Panc1 (cell line): ENCODE results near the gene RWDD1. TPM values are rescaled to one million over a fixed set of nuclear protein-coding genes. Genes with fewer than 3 reads are reported as not detected.

Experiments
- ATAC-seq: fragments of 200-7000 bp; cut with Tn5 transposase; 2 replicates; pipeline ENCODE4 v1.9.1; 2020; ENCODE audit warnings: mild to moderate bottlenecking, moderate library complexity
- BruUV-seq: library from RNA; stranded (reverse); fragments of 400-500 nt; replicated peaks from 2 replicates; lab custom pipeline; 2021; lab: Mats Ljungman, UMichigan
- CTCF ChIA-PET: fragments of 300-600 bp; sonication (Branson Sonifier 250); formaldehyde crosslinking; loops from one replicate; lab custom pipeline; 2022; ENCODE audit warnings: antibody characterized with exemption; lab: Charles Lee
- POLR2A ChIA-PET: fragments of 300-600 bp; sonication (Branson Sonifier 250); formaldehyde crosslinking; loops from one replicate; lab custom pipeline; 2022; ENCODE audit warnings: antibody characterized with exemption; lab: Charles Lee
- DNase-seq: peaks from one replicate; pipeline ENCODE4 v3.0.0-alpha.2; 2010; ENCODE audit warnings: low read depth, low spot score
- H3K27ac ChIP-seq: 2 replicates; pipeline ENCODE4 v1.5.1; 2011; ENCODE audit warnings: mild to moderate bottlenecking, low read length, inconsistent platforms
- H3K27me3 ChIP-seq: fragments of 200-500 bp; sonication (Bioruptor generic); 2 replicates; pipeline ENCODE4 v1.6.0; 2014; ENCODE audit warnings: low read length, inconsistent platforms; ENCODE audit not compliant: control insufficient read depth, insufficient read depth
- H3K36me3 ChIP-seq: fragments of 200-500 bp; sonication (Bioruptor generic); 2 replicates; pipeline ENCODE4 v1.5.1; 2014; ENCODE audit warnings: inconsistent platforms, mild to moderate bottlenecking, low read length, moderate library complexity; ENCODE audit not compliant: control insufficient read depth, insufficient read depth
- H3K4me1 ChIP-seq: 2 replicates; pipeline ENCODE4 v1.5.1; 2011; ENCODE audit warnings: inconsistent platforms, mild to moderate bottlenecking, low read length, moderate library complexity; ENCODE audit not compliant: control insufficient read depth, insufficient read depth
- H3K4me3 ChIP-seq, 2 experiments: 2 replicates each; pipeline ENCODE4 v1.5.1; 2011 to 2012; ENCODE audit warnings: low read depth in 2 of 2, low read length in 2 of 2, mild to moderate bottlenecking in 2 of 2, inconsistent platforms in 1 of 2, moderate library complexity in 1 of 2
- H3K9me3 ChIP-seq: fragments of 200-500 bp; sonication (Bioruptor generic); 2 replicates; pipeline ENCODE4 v1.5.1; 2014; ENCODE audit warnings: low read depth, mild to moderate bottlenecking, inconsistent platforms, low read length, moderate library complexity; ENCODE audit not compliant: control insufficient read depth, insufficient read depth
- POLR2AphosphoS5 ChIP-seq: IDR thresholded peaks from 2 replicates; pipeline ENCODE4 v1.6.1; 2012; ENCODE audit warnings: mild to moderate bottlenecking, low read depth, low read length, moderate library complexity
- SIN3A ChIP-seq: IDR thresholded peaks from 2 replicates; pipeline ENCODE4 v1.6.1; 2012; ENCODE audit warnings: low read depth, mild to moderate bottlenecking, low read length, moderate library complexity, borderline replicate concordance; ENCODE audit not compliant: insufficient read depth
- TCF7L2 ChIP-seq: IDR thresholded peaks from 2 replicates; pipeline ENCODE4 v1.6.1; 2011; ENCODE audit warnings: mild to moderate bottlenecking, low read depth, low read length, inconsistent platforms
- in situ Hi-C: cut with HindIII; loops from 2 replicates; pipeline ENCODE4 v1.10.0; 2016; ENCODE audit warnings: low sequenced_read_pairs, low pct_unique_long_range_greater_than_20kb
- intact Hi-C: fragments of 100-400 bp; cut with micrococcal nuclease; formaldehyde crosslinking; loops from one replicate; pipeline ENCODE4 v1.10.0; 2022; ENCODE audit not compliant: unreplicated experiment
- total RNA-seq: library from RNA; stranded (reverse); gene quantifications from one replicate; pipeline ENCODE4 v1.2.1, GENCODE V29; 2021; ENCODE audit not compliant: unreplicated experiment
- TF ChIP-seq, protein P1 (sequence below), 2 experiments: IDR thresholded peaks; 2 replicates each; pipeline ENCODE4 v1.6.1; 2011 to 2012; ENCODE audit warnings: low read depth in 2 of 2, control low read depth in 1 of 2, low read length in 1 of 2, mild to moderate bottlenecking in 1 of 2, moderate library complexity in 1 of 2; ENCODE audit not compliant: insufficient read depth in 1 of 2
- TF ChIP-seq, protein P2 (sequence below): fragments of 450-650 bp; IDR thresholded peaks from 2 replicates; pipeline ENCODE4 v1.5.1; 2017; ENCODE audit warnings: mild to moderate bottlenecking

Gene RWDD1
- total RNA-seq, 1 experiment from 2014 or later: 68.0 TPM

DNA sequence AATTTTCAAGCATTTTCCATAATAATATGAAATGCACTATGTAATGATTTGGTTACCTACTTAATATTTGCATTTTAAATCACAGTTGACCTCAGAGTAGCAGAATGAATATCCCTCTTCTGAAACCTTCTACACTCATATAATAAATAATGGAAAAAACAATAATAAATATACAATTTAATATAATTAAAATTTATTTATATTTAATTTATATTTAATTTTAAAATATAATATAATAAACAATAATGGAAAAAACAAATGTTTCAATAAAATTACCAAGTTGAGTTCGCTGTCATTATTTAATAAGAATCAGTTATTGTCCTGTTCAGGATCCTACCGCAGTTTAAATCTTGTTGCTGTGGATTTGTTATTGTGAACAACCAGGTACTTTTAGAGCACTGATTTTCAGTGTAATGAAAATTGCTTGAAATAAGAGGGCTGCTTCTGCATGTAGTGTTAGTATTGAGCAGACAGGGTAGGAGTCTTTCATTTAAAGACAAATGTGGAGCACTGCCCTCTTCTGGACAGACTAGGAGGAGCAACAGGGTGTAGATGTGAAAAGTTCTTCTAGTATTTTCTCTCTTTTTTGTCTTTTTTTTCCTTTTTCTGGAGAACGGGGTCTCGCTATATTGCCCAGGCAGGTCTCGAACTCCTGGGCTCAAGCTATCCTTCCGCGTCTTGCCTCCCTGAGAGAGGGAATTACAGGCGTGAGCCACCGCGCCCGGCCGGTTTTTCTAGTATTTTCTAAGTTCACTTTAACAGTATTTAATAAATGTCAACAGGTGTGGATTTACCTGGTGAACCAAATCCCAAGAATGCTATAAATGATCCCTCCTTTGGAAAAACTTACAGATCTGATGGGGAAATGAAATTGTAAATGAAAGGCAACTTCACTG is 39.4 kb upstream of the RWDD1 start:
- no peaks in the 10 kb centered on the region for H3K4me1 ChIP-seq
- DNase-seq (peak; percentile 52), ATAC-seq (peak; percentile 90)
- in situ Hi-C loops (no loop called here), intact Hi-C loops (loop anchor here (1.0 kb wide), 1 partner anchor 245 kb away; no protein-coding TSS in a partner anchor)
- POLR2A ChIA-PET: no interaction called here
- H3K36me3 ChIP-seq: no peaks in the 10 kb centered on the region
- CTCF ChIA-PET: interaction anchor here (0.5 to 2.0 kb wide), 2 partner anchors 213 to 244 kb away, joined by 5 to 13 read pairs; no protein-coding TSS in a partner anchor
- TF ChIP-seq, protein P1, sequence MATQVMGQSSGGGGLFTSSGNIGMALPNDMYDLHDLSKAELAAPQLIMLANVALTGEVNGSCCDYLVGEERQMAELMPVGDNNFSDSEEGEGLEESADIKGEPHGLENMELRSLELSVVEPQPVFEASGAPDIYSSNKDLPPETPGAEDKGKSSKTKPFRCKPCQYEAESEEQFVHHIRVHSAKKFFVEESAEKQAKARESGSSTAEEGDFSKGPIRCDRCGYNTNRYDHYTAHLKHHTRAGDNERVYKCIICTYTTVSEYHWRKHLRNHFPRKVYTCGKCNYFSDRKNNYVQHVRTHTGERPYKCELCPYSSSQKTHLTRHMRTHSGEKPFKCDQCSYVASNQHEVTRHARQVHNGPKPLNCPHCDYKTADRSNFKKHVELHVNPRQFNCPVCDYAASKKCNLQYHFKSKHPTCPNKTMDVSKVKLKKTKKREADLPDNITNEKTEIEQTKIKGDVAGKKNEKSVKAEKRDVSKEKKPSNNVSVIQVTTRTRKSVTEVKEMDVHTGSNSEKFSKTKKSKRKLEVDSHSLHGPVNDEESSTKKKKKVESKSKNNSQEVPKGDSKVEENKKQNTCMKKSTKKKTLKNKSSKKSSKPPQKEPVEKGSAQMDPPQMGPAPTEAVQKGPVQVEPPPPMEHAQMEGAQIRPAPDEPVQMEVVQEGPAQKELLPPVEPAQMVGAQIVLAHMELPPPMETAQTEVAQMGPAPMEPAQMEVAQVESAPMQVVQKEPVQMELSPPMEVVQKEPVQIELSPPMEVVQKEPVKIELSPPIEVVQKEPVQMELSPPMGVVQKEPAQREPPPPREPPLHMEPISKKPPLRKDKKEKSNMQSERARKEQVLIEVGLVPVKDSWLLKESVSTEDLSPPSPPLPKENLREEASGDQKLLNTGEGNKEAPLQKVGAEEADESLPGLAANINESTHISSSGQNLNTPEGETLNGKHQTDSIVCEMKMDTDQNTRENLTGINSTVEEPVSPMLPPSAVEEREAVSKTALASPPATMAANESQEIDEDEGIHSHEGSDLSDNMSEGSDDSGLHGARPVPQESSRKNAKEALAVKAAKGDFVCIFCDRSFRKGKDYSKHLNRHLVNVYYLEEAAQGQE (IDR thresholded peaks at IDR 0.05; ENCODE audit: insufficient read depth in 1 of 2, low read depth in 2 of 2, low read length in 1 of 2): no peak
- TF ChIP-seq, protein P2, sequence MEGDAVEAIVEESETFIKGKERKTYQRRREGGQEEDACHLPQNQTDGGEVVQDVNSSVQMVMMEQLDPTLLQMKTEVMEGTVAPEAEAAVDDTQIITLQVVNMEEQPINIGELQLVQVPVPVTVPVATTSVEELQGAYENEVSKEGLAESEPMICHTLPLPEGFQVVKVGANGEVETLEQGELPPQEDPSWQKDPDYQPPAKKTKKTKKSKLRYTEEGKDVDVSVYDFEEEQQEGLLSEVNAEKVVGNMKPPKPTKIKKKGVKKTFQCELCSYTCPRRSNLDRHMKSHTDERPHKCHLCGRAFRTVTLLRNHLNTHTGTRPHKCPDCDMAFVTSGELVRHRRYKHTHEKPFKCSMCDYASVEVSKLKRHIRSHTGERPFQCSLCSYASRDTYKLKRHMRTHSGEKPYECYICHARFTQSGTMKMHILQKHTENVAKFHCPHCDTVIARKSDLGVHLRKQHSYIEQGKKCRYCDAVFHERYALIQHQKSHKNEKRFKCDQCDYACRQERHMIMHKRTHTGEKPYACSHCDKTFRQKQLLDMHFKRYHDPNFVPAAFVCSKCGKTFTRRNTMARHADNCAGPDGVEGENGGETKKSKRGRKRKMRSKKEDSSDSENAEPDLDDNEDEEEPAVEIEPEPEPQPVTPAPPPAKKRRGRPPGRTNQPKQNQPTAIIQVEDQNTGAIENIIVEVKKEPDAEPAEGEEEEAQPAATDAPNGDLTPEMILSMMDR: peak; percentile 87
- TF ChIP-seq POLR2AphosphoS5: no peak
- no peak for TF ChIP-seq SIN3A
- TF ChIP-seq TCF7L2: no peak
- peaks cover 41% of the 10 kb centered on the region for H3K27me3 ChIP-seq
- BruUV-seq: no TSS peak
- no peak overlapping the region for H3K4me3 ChIP-seq
- H3K27ac ChIP-seq: no peak overlapping the region
- no peaks in the 10 kb centered on the region for H3K9me3 ChIP-seq

DNA sequence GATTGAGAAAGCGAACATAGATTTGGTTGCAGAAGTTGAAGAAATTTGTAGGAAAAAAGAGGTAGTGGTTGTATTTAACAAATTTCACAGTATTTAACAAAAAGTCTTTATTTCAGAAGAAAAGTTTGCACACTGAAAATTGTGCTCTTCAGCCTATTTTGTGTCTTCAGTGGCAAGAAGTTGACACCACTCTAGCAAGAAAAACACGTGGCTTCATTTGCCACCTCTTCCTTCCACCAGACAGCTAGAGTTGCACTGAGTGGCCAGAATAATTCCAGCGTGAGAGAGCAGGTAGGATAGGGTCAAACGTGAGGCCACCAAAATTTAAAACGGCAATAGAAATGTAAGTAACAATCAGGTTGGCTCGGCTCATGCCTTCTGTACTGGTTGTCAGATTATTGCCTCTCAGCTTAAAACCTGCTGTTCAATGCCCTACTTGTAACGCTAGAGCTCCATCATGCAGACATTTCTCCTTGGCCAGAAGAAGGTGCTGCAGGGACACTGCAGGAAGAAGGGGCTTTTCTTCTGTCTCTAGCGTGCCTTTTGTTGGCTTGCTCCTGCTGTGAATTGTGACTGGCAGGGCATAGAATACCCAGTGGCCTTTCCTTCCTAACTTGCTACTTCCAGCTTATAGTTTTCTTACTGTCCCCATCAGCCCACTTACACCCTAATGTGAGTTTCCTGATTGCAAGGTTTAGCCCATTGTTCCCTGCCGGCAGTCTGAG is 37.9 kb upstream of the RWDD1 start:
- in situ Hi-C loops (no loop called here), intact Hi-C loops (no loop called here)
- H3K27ac ChIP-seq: no peak overlapping the region
- no peak overlapping the region for H3K4me3 ChIP-seq
- ATAC-seq (peak; percentile 57), DNase-seq (no peak)
- H3K27me3 ChIP-seq: peaks cover 42% of the 10 kb centered on the region
- POLR2A ChIA-PET: no interaction called here
- H3K36me3 ChIP-seq: no peaks in the 10 kb centered on the region
- TF ChIP-seq POLR2AphosphoS5: no peak
- TF ChIP-seq, protein P2: peak; percentile 37
- CTCF ChIA-PET: interaction anchor here (2.0 kb wide), 1 partner anchor 246 kb away, joined by 13 read pairs; no protein-coding TSS in a partner anchor
- BruUV-seq: no TSS peak
- no peaks in the 10 kb centered on the region for H3K9me3 ChIP-seq
- H3K4me1 ChIP-seq: no peaks in the 10 kb centered on the region
